LNCaP clone FGC (cell line): Measurements from ENCODE around the gene ADAMTS19.

Experiments used
- DNase-seq: peaks from one replicate; pipeline ENCODE4 v3.0.0-alpha.2; 2011; ENCODE audit warnings: low read depth
- H3K4me3 ChIP-seq: 2 replicates; pipeline ENCODE4 v1.5.1; 2011; ENCODE audit warnings: mild to moderate bottlenecking, low read depth, low read length, control low read depth
- CTCF ChIP-seq: IDR thresholded peaks from 2 replicates; pipeline ENCODE4 v1.5.1; 2012; ENCODE audit warnings: mild to moderate bottlenecking; ENCODE audit not compliant: control insufficient read depth, insufficient read depth; ENCODE audit errors: extremely low read depth

The ADAMTS19 gene

GRCh38 chr5:129609710-129610109 lies 149.6 kb downstream of the ADAMTS19 start:
- no peak for DNase-seq
- TF ChIP-seq CTCF: no peak
- no peak overlapping the region for H3K4me3 ChIP-seq

GRCh38 chr5:129616517-129616916 lies 156.4 kb downstream of the ADAMTS19 start:
- no peak for DNase-seq
- TF ChIP-seq CTCF: no peak
- H3K4me3 ChIP-seq: no peak overlapping the region

GRCh38 chr5:129617206-129617605 lies 157.1 kb downstream of the ADAMTS19 start:
- H3K4me3 ChIP-seq: no peak overlapping the region
- no peak for DNase-seq
- no peak for TF ChIP-seq CTCF

GRCh38 chr5:129619782-129620181 lies 159.7 kb downstream of the ADAMTS19 start:
- TF ChIP-seq CTCF: no peak
- DNase-seq: no peak
- no peak overlapping the region for H3K4me3 ChIP-seq

- no peak for TF ChIP-seq CTCF
- H3K4me3 ChIP-seq: no peak overlapping the region
- DNase-seq: no peak
Measured at GRCh38 chr5:129622531-129622930, 162.4 kb downstream of the ADAMTS19 start.

GRCh38 chr5:129629575-129629974 lies 169.5 kb downstream of the ADAMTS19 start:
- no peak for DNase-seq
- TF ChIP-seq CTCF: no peak
- H3K4me3 ChIP-seq: no peak overlapping the region

GRCh38 chr5:129630101-129630500 lies 170.0 kb downstream of the ADAMTS19 start:
- H3K4me3 ChIP-seq: no peak overlapping the region
- no peak for DNase-seq
- no peak for TF ChIP-seq CTCF
